Activated CD8-positive, alpha-beta memory T cell treated with anti-CD3 and anti-CD28 coated beads, Interleukin-2, amount 50 U/mL, for 4 hours (primary cell): ENCODE measurements around the gene TAMM41.
"Not testable (repeated sequence)": the region's sequence is repeated elsewhere in the genome, so short reads cannot be mapped to it uniquely, and the experiment has no call there.

Source experiments
- DNase-seq: peaks from one replicate; pipeline ENCODE4 v3.0.0-alpha.2; 2020

The TAMM41 gene

DNA sequence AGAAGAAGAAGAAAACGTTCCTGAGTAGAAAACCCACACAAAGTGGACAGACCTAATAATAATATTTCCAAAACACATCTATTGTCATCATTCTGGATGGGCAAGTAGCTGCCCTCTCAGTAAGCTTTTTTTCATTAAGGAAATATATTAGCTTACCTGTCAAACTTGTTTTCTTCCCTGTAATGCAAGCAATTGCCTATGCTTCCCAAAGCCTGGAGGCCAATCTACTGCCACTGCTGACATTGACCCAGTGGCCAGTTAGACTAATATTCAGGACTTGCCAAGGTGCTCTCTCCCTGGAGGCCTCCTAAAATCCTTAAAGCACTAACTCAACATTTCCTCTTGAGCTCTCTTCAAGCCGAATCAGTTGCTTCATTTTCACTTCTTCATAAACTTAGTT lies 86.7 kb downstream of the TAMM41 start:
- no peak for DNase-seq

GRCh38 chr3:11757929-11758328 lies 88.8 kb downstream of the TAMM41 start:
- DNase-seq: no peak

GRCh38 chr3:11757441-11757875 lies 89.2 kb downstream of the TAMM41 start:
- no peak for DNase-seq

DNA sequence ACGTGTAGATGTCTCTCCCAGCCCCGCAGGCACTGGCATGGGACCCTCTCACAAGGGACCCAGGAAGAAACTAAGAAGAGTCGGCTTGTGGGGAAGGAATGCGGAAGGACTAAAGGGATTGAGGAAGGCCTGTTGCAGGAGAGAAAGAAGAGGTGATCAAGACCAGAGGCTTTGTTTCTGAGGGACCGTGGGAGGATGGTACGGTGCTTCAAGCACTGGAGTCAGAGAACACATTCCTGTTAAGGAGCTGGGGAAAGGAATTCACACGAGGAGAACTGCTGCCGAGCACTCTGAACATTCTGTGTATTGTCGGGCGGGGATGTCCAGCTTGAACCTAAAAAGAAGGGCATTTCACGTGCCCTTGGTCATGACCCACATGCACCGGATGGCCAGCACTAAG lies 91.4 kb downstream of the TAMM41 start:
- DNase-seq: no peak

DNA sequence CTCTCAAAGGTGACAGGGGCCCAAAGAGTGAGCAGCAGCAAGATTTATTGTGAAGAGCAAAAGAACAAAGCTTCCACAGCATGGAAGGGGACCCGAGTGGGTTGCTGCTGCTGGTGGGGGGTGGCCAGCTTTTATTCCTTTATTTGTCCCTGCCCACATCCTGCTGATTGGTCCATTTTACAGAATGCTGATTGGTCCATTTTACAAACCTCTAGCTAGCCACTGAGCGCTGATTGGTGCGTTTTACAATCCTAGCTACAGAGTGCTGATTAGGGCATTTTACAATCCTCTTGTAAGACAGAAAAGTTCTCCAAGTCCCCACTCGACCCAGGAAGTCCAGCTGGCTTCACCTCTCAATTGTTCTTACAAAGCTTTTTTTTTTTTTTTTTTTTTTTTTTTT lies 94.4 kb downstream of the TAMM41 start:
- not testable (repeated sequence) for DNase-seq

DNA sequence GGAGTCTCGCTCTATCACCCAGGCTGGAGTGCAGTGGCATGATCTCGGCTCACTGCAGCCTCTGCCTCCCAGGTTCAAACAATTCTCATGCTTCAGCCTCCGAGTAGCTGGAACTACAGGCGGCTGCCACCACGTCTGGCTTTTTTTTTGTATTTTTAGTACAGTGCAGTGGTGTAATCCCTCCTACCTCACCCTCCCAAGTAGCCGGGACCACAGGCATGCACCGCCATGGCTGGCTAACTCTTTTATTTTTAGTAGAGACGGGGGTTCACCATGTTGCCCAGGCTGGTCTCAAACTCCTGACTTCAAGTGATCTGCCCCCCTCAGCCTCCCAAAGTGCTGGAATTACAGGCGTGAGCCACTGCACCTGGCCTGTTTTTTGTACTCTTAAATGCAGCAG lies 98.4 kb downstream of the TAMM41 start:
- not testable (repeated sequence) for DNase-seq
